Esophagus muscularis mucosa (tissue), 2 donors: ENCODE data around the gene LGALS9.

Experiments used
- EP300 ChIP-seq: sonication (generic); formaldehyde crosslinking; IDR thresholded peaks from one replicate; pipeline ENCODE4 v1.6.1; 2017; ENCODE audit warnings: antibody characterized with exemption
- POLR2A ChIP-seq: fragments of 450-650 bp; IDR thresholded peaks from one replicate; pipeline ENCODE4 v1.6.1; 2017; ENCODE audit warnings: antibody characterized with exemption, moderate library complexity, mild to moderate bottlenecking, low read depth

GRCh38 chr17:27633312-27634025, 2.5 kb downstream of the LGALS9 start:
- no peak for TF ChIP-seq EP300
- TF ChIP-seq POLR2A, result no peak
